ENCODE measurements around the gene CERCAM.

DNA sequence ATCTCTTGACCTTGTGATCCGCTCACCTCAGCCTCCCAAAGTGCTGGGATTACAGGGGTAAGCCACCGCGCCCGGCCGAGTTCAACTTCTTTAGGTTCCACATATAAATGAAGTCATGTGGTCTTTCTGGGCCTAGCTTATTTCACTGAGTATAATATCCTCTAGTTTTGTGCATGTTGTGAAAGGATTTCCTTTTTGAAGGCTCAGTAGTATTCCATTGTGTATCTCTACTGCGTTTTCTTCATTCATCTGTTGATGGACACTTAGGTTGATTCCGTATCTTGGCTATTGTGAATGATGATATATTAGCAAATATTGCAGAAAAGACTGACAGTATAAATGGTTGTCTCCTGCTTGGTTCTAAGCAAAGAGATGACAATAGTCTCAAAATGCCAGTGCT, 55.2 kb downstream of the CERCAM start:
- TF ChIP-seq ETV6 (CRISPR knock-in tag; conservative IDR thresholded peaks at IDR 0.05) = no peak
- TF ChIP-seq CEBPB (IDR thresholded peaks at IDR 0.05; ENCODE audit: borderline replicate concordance, low read depth, low read length) = no peak
- TF ChIP-seq NFE2L1 (CRISPR knock-in tag; IDR thresholded peaks at IDR 0.05; ENCODE audit: borderline replicate concordance) = no peak
- TF ChIP-seq POLR2A (IDR thresholded peaks at IDR 0.05; ENCODE audit: insufficient read depth in 1 of 2, low read depth in 2 of 2, low read length in 2 of 2) = no peak
- no peak for TF ChIP-seq MBNL3 (CRISPR knock-in tag; conservative IDR thresholded peaks at IDR 0.05)
- TF ChIP-seq CREBL2 (CRISPR knock-in tag; IDR thresholded peaks at IDR 0.05; ENCODE audit: borderline replicate concordance) = no peak
- TF ChIP-seq IRX3 (CRISPR knock-in tag; IDR thresholded peaks at IDR 0.05; ENCODE audit: borderline replicate concordance, low read depth) = no peak
- TF ChIP-seq ZNF674 (CRISPR knock-in tag; IDR thresholded peaks at IDR 0.05; ENCODE audit: low read depth) = no peak
- TF ChIP-seq CC2D1A (CRISPR knock-in tag; IDR thresholded peaks at IDR 0.05) = no peak

Measured in HepG2 (cell line).